Breast epithelium (tissue), 4 donors: ENCODE measurements around the gene CPED1. TPM values are rescaled to one million over a fixed set of nuclear protein-coding genes. Genes with fewer than 3 reads are reported as not detected.

Experiments
- DNase-seq, 2 donors: peaks; one replicate each; pipeline ENCODE4 v3.0.0-alpha.2; 2019; ENCODE audit warnings: low spot score in 2 of 2
- H3K27ac ChIP-seq, 2 donors: fragments of 200-600 bp; sonication (generic) in 1 of 2; one replicate each; pipeline ENCODE4 v1.5.1; 2016 to 2019; ENCODE audit warnings: mild to moderate bottlenecking in 1 of 2
- H3K27me3 ChIP-seq, 2 donors: fragments of 200-600 bp; sonication (generic) in 1 of 2; one replicate each; pipeline versions ENCODE4 v1.5.1 to v1.6.0; 2017 to 2019; ENCODE audit warnings: control low read depth in 1 of 2, mild to moderate bottlenecking in 1 of 2
- H3K36me3 ChIP-seq: fragments of 200-600 bp; one replicate; pipeline ENCODE4 v1.5.1; 2019
- H3K4me1 ChIP-seq, 2 donors: fragments of 200-600 bp; sonication (generic); one replicate each; pipeline ENCODE4 v1.5.1; 2016 to 2019; ENCODE audit warnings: control low read depth in 1 of 2
- H3K4me3 ChIP-seq, 3 donors: fragments of 200-600 bp; sonication (generic); 1 replicate in 2 of 3; 2 replicates in 1 of 3; pipeline ENCODE4 v1.5.1; 2016 to 2019; ENCODE audit warnings: mild to moderate bottlenecking in 3 of 3, moderate library complexity in 2 of 3
- H3K9me3 ChIP-seq, 2 donors: fragments of 200-600 bp; sonication (generic) in 1 of 2; one replicate each; pipeline ENCODE4 v1.5.1; 2016 to 2019; ENCODE audit warnings: control low read depth in 1 of 2
- CTCF ChIP-seq, 3 donors: fragments of 450-650 bp; IDR thresholded peaks; one replicate each; pipeline ENCODE4 v1.5.1; 2016 to 2017; ENCODE audit warnings: antibody characterized with exemption in 3 of 3, mild to moderate bottlenecking in 3 of 3, moderate library complexity in 3 of 3
- POLR2A ChIP-seq: fragments of 450-650 bp; IDR thresholded peaks from one replicate; pipeline ENCODE4 v1.6.1; 2016; ENCODE audit warnings: antibody characterized with exemption, mild to moderate bottlenecking, moderate library complexity
- POLR2AphosphoS5 ChIP-seq, 3 donors: sonication (generic); formaldehyde crosslinking; IDR thresholded peaks; one replicate each; pipeline ENCODE4 v1.6.1; 2017; ENCODE audit warnings: antibody characterized with exemption in 3 of 3
- intact Hi-C: fragments of 100-400 bp; cut with DNase I; formaldehyde crosslinking; loops from one replicate; pipeline ENCODE4 v1.15.1; 2023; ENCODE audit warnings: low total_unique reads
- total RNA-seq, 3 donors: library from RNA; depleted of rRNA; stranded (reverse); fragments of >200 nt; gene quantifications; one replicate each; pipeline ENCODE4 v1.1.0, GENCODE V29; 2016

The CPED1 gene
- total RNA-seq: 10 to 100 TPM; 14.3 to 29.3 (median 15.4) TPM

GRCh38 chr7:120988591-120989256 is at the start of gene CPED1:
Gene CPED1, plus strand, starts transcription at chr7:120988711. Its CDS starts 911 bp downstream, at chr7:120989622.
- DNase-seq: peak; percentile 24 to 52
- TF ChIP-seq POLR2AphosphoS5 (IDR thresholded peaks at IDR 0.05) (peak in 1 of 3 donors; percentile 36), POLR2A (no peak), CTCF (IDR thresholded peaks at IDR 0.05) (no peak)
- no peaks in the 10 kb centered on the region for H3K36me3 ChIP-seq
- H3K4me1 ChIP-seq: no peaks in the 10 kb centered on the region
- intact Hi-C loops: loop anchor here (10.0 kb wide), 1 partner anchor 96 kb away; no protein-coding TSS in a partner anchor
- H3K4me3 ChIP-seq: peak within 1 kb of the TSS; percentile 51 to 65 (median 53)
- no peaks in the 10 kb centered on the region for H3K9me3 ChIP-seq
- H3K27ac ChIP-seq: peak within 1 kb of the TSS; percentile 77 to 90
- peaks cover 0 to 7% of the 10 kb centered on the region in 2 donors for H3K27me3 ChIP-seq

- no peak for DNase-seq
- Histone ChIP-seq H3K4me1 (no peaks in the 10 kb centered on the region), H3K27me3 (no peaks in the 10 kb centered on the region), H3K27ac (no peak overlapping the region), H3K9me3 (no peaks in the 10 kb centered on the region), H3K36me3 (no peaks in the 10 kb centered on the region), H3K4me3 (no peak overlapping the region)
- no peak for TF ChIP-seq CTCF (IDR thresholded peaks at IDR 0.05)
- no peak for TF ChIP-seq POLR2AphosphoS5 (IDR thresholded peaks at IDR 0.05)
- TF ChIP-seq POLR2A: no peak
- intact Hi-C loops: loop anchor here (5.0 kb wide), 1 partner anchor 667 kb away; the partner anchor contains the start of gene KCND2
Observed at GRCh38 chr7:120939345-120939744, 49.2 kb upstream of the CPED1 start.

GRCh38 chr7:120941064-120941463 is 47.4 kb upstream of the CPED1 start:
- no peak overlapping the region for H3K4me3 ChIP-seq
- H3K36me3 ChIP-seq: no peaks in the 10 kb centered on the region
- H3K9me3 ChIP-seq: no peaks in the 10 kb centered on the region
- DNase-seq: no peak
- TF ChIP-seq CTCF (IDR thresholded peaks at IDR 0.05) (peak in 1 of 3 donors; percentile 24), POLR2AphosphoS5 (IDR thresholded peaks at IDR 0.05) (no peak)
- H3K27ac ChIP-seq: no peak overlapping the region
- H3K27me3 ChIP-seq: no peaks in the 10 kb centered on the region
- no peaks in the 10 kb centered on the region for H3K4me1 ChIP-seq
- intact Hi-C loops: no loop called here

GRCh38 chr7:120941856-120942255 is 46.7 kb upstream of the CPED1 start:
- H3K4me3 ChIP-seq: no peak overlapping the region
- no peaks in the 10 kb centered on the region for H3K27me3 ChIP-seq
- no peaks in the 10 kb centered on the region for H3K4me1 ChIP-seq
- DNase-seq: no peak
- H3K27ac ChIP-seq: no peak overlapping the region
- TF ChIP-seq POLR2A (no peak), POLR2AphosphoS5 (IDR thresholded peaks at IDR 0.05) (peak in 1 of 3 donors; percentile 56)
- H3K36me3 ChIP-seq: no peaks in the 10 kb centered on the region
- intact Hi-C loops: no loop called here
- H3K9me3 ChIP-seq: no peaks in the 10 kb centered on the region

- intact Hi-C loops: no loop called here
Observed at GRCh38 chr7:120942861-120943260, 45.6 kb upstream of the CPED1 start.

More at GRCh38 chr7:120942861-120943260, 45.6 kb upstream of the CPED1 start:
- H3K36me3 ChIP-seq: no peaks in the 10 kb centered on the region
- H3K9me3 ChIP-seq: no peaks in the 10 kb centered on the region
- H3K27ac ChIP-seq: no peak overlapping the region
- no peak for DNase-seq
- no peaks in the 10 kb centered on the region for H3K27me3 ChIP-seq
- H3K4me1 ChIP-seq: no peaks in the 10 kb centered on the region
- TF ChIP-seq POLR2A (no peak), POLR2AphosphoS5 (IDR thresholded peaks at IDR 0.05) (no peak), CTCF (IDR thresholded peaks at IDR 0.05) (no peak)
- H3K4me3 ChIP-seq: no peak overlapping the region
